ENCODE results near the gene ZFP62.
A peak's percentile ranks its signal among the peaks of the same experiment; 100 is the strongest.

Gene ZFP62

GRCh38 chr5:180809403-180810209, 51.5 kb downstream of the ZFP62 start:
- peak; percentile 27 to 87 for DNase-seq

- DNase-seq = no peak
Observed at GRCh38 chr5:180808461-180809000, 52.5 kb downstream of the ZFP62 start.

- no peak for DNase-seq
Observed at GRCh38 chr5:180807654-180808414, 53.2 kb downstream of the ZFP62 start.

GRCh38 chr5:180807046-180807445, 54.0 kb downstream of the ZFP62 start:
- DNase-seq = no peak

GRCh38 chr5:180806351-180807011, 54.6 kb downstream of the ZFP62 start:
- no peak for DNase-seq

GRCh38 chr5:180804129-180804618, 56.9 kb downstream of the ZFP62 start:
- no peak for DNase-seq

- DNase-seq = no peak
Observed at GRCh38 chr5:180803181-180804128, 57.6 kb downstream of the ZFP62 start.

- no peak for DNase-seq
Observed at GRCh38 chr5:180802325-180803180, 58.5 kb downstream of the ZFP62 start, which contains the start of gene MGAT1. TSS of gene MGAT1 (minus strand) at chr5:180802806. CDS start at chr5:180792971, 9,835 bp downstream.

- DNase-seq = no peak
Observed at GRCh38 chr5:180801596-180802324, 59.3 kb downstream of the ZFP62 start.

- no peak for DNase-seq
Observed at GRCh38 chr5:180799902-180800801, 60.9 kb downstream of the ZFP62 start.

GRCh38 chr5:180799194-180799593, 61.9 kb downstream of the ZFP62 start:
- peak; percentile 11 to 20 for DNase-seq

- no peak for DNase-seq
Observed at GRCh38 chr5:180798193-180798592, 62.9 kb downstream of the ZFP62 start.

Data from NCI-H187 (cell line).